Activated CD8-positive, alpha-beta memory T cell treated with anti-CD3 and anti-CD28 coated beads, Interleukin-2, amount 50 U/mL, for 24 hours (primary cell): ENCODE results near the gene AGO4.
"Not testable (repeated sequence)": the region's sequence is repeated elsewhere in the genome, so short reads cannot be mapped to it uniquely, and the experiment has no call there.

ENCODE experiments used
- DNase-seq: peaks from one replicate; pipeline ENCODE4 v3.0.0-alpha.2; 2020; ENCODE audit errors: extremely low read depth

Gene AGO4

DNA sequence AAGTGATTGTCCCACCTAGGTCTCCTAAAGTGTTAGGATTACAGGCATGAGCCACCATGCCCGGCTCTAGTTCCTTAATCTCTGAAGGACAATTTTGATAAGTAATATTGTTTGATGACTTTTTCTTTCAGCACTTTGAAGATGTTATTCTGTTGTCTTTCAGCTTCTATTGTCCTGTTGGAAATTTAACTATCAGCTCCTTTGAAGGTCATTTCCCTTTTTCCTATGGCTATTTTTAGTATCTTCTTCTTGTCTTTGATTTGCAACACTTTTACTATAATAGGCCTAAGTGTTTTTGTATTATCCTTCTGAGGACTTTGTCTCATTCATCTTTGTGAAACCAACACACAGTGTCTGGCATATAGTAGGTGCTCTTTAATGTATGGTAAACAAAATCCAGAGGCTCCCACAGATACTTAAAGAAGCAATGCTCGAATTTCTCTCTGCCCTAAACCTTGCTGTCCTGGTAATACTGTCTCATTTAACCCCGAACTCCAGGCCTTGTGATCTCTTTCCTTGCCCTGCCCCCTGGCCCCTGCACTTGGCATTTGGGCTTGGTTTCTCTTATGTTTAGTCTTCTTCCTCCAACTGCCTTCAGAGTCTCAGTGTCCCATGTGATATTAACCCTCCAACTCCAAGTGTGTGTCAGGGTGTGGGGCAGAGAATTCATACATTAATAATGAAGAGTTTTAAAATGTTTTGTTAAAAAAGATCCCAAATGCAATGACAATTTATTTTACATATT is 56.2 kb downstream of the AGO4 start:
- DNase-seq, result no peak

DNA sequence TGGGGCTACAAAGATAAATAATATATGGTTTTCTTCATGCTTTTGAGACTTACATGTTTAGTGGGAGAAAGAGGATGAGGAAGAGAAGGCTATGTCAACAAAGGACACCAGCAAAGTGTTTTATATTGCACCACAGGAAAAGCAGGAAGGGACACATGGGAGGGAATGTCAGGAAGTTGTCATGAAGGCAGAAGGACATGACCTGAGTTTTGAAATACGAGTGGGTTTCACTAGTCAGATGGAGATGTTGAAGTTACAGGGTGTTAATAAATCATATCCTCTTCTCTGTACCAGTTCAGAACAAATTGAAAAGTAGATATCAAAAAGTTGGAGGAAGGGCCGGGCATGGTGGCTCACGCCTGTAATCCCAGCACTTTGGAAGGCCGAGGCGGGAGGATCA is 57.0 kb downstream of the AGO4 start:
- DNase-seq, result no peak

- DNase-seq, result no peak
These were observed 59.2 kb downstream of the AGO4 start for GRCh38 chr1:35866991-35867390.

DNA sequence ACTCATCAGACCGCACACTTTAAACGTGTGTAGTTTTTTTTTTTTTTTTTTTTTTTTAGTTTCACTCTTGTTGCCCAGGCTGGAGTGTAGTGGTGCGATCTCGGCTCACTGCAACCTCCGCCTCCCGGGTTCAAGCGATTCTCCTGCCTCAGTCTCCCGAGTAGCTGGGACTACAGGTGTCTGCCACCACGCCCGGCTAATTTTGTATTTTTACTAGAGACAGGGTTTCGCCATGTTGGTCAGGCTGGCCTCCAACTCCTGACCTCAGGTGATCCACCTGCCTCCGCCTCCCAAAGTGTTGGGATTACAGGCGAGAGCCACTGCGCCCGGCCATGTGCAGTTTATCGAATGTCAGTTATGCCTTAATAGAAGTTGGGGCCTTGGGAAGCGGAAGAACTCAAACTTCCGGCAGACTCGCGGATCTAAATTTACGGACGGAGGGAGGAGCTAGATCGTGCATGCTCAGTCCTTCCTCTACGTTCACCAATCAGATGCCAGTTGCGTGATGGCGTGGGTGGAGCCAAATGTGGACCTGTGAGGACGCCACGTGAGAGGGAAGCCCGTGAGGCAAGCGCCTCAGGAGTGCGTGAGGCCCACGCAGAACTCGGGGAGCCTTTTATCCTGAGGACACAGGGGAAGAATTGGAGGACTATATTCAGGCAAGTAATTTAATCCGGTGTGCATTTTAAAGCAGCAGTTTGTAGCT is 61.6 kb downstream of the AGO4 start:
- DNase-seq, result not testable (repeated sequence)

DNA sequence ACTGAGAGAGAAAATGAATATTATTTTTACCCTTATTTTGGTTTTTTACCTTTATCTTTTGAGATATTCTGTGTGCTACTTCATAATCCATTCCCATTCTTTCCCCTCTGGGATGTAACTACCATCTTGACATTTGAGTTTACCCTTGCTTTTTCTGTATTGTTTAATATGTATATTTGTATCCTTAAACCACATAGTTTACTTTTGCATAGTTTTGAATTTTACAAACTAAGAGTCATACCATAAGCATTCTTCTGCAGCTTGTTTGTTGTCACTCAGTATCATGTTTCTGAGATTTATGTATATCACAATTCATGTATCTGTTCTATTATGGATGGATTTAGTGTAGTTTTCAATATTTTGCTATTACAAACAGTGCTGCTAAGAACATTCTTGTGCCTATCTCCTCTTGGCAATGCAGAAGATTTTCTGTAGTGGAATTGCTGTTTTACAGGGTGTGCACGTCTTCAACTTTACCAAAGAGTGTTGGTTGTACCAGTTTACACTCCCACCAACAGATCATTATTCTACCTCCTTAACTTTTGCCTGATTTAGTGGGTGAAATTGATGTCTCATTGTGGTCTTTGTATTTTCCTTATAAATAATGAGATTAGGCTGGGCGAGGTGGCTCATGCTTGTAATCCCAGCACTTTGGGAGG is 63.0 kb downstream of the AGO4 start:
- DNase-seq, result no peak

- DNase-seq, result no peak
These were observed 65.5 kb downstream of the AGO4 start for GRCh38 chr1:35873243-35873750.

DNA sequence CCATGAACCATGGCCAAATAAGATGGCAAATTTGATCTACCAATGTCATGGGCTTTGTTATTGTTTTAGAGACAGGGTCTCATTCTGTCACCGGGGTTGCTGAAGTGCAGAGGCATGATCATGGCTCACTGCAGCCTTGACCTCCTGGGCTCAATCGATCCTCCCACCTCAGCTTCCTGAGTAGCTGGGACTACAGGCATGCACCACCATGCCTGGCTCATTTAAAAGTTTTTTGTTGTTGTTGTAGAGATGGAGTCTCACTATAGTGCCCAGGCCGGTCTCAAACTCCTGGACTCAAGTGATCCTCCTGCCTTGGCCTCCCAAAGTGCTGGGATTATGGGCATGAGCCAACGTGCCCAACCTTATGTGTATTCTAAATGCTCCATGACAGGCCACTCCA is 66.3 kb downstream of the AGO4 start:
- not testable (repeated sequence) for DNase-seq

- DNase-seq, result no peak
These were observed 69.2 kb downstream of the AGO4 start for GRCh38 chr1:35876988-35877387.

DNA sequence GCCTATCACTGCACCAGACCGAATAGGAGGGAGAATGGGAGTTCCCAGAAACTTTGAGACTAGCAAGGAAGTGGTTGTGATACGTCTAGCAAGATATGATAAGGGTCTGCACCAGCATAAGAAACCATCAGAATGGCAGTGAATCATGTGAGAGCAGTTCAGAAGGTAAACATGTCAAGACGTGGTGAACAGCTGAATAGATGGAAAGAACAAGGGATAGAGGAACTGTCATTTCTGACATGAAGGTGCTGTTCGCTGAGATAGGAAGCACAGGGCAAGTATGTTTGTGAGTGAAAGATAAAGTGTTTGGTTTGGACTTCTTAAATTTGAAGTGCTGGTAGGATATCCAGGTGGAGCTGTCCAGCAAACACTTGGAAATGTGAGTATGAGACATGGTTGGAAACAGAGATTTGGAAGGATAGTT is 74.0 kb downstream of the AGO4 start:
- no peak for DNase-seq

DNA sequence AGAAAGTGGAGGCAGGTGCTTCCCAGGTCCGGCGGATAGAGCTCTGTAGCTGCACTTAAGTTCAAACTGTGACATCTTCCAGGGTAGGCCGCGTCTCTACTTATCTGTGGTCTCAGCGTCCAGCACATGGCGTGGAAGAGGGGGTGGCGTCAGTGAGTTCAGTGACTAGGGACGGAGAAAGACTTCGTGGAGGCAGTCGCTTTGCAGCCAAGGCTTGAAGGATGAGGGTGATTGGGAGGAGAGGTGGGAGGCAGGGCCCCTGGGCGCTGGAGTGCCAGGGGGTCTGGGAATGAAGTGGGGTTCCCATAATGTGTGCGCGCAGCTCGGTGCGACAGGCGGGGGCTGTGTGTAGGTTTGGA is 74.7 kb downstream of the AGO4 start:
- no peak for DNase-seq

DNA sequence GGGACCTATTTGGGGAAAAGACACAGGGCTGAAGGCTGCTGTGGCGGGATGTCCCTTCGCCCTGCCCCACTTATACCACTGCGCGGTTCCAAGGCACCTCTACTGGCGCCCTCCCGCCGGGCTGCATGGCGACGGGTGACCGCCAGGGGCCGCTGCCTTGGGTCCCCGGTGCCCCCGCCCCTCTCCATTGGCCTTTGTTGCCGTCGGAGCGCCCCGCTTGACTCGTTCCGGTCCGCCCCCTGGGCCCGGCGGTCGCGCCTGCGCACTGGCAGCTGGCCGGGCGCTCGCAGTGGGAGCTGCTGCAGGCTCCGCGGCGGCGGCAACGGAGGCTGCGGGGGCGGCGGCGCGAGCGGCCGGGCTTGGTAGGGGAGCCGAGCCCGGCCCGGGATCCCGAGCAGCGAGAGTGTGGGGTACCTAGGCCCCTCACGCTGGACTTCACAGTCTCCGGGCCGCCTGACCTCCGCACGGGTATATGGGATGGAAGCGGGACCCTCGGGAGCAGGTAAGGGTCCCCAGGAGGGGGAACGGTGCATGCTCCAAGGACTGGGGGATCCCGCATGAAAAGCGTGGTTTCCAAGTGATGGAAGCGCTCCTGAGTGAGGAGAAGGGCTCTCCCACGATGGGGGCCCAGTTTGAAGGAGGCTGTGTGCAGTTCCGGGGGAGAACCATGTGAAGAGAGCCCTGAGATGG is 75.3 kb downstream of the AGO4 start, which contains the start of gene AGO1:
Gene AGO1 (plus strand): TSS at position 265 of the 690 bp plus-strand sequence. CDS start 213 bp downstream, at position 478.
- DNase-seq, result peak; percentile 87

DNA sequence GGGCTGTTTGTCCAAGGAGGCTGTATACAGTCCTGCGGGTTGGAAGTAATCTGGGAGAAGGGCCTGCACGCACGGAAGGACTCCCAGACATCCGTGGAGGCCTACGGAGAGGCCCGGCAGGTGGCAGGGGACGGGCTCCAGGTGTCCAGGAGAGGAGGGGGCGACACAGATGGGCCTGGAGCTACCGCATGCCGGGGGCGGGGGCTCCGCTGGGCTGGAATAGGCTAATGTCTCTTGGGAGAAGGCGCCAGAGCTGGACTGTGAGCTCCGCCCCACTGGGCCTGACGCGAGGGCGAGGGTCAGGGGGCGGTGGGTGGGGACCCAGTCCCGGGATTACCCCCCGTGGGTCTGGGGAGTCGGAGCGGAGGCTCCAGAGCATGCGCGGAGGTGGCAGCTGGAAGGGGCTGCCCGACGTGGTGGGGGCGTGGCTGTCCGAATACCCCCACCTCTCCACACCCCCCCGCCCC is 75.9 kb downstream of the AGO4 start:
- DNase-seq, result peak; percentile 10

DNA sequence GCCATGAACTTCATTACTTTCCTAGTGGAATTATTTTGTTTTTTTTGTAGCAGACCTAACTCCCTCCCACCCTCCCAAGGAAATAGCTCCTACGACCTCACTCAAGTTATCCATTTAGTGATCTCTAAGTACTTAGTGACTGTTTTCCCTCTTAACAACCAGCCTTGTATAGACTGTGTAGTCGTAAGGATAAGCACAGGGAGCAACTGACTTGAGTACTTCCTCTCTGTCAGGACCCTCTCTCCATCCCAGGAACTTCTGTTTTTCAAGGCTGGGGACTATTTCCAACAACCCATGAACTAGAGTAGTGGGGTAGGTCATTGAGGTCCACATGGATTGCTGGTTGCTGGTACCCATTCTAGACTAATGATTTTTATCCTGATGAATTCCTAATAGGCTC is 77.1 kb downstream of the AGO4 start:
- no peak for DNase-seq

GRCh38 chr1:35885961-35886558 is 78.2 kb downstream of the AGO4 start:
- no peak for DNase-seq

- DNase-seq, result no peak
These were observed 79.0 kb downstream of the AGO4 start for GRCh38 chr1:35886577-35887431.

DNA sequence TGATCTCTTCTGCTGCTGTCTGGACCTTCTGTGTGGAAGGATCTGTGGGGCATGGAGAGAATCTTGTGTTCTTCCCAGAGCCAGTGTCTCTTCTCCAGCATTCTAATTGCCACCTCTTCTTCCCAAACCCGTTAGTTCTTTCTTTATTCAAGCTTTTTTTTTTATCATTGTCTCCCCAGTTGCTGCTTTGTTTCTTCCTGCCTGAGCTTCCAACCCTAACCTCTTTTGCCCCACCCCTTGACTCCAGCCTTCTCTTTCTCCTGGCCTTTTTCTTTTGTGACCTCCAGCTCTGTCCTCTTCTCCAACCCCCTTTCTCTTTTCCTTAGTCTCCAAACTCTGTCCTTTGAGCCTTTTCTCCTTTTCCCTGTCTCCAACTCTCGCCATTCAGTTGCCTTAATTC is 79.7 kb downstream of the AGO4 start:
- DNase-seq, result no peak

- DNase-seq, result no peak
These were observed 80.4 kb downstream of the AGO4 start for GRCh38 chr1:35888255-35888654.

DNA sequence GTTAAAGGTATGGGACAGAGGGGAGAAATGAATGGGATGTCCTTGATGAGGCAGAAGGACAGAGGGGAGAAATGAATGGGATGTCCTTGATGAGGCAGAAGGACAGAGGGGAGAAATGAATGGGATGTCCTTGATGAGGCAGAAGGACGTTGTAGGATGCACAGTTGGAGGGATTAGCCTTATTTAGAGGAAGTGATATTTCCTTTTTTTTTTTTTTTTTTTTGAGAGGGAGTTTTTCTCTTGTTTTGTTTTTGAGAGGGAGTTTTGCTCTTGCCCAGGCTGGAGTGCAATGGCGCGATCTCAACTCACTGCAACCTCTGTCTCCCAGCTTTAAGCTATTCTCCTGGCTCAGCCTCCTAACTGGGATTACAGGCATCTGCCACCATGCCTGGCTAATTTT is 81.2 kb downstream of the AGO4 start:
- not testable (repeated sequence) for DNase-seq

GRCh38 chr1:35893051-35893879 is 85.4 kb downstream of the AGO4 start:
- DNase-seq, result no peak

GRCh38 chr1:35894183-35894582 is 86.4 kb downstream of the AGO4 start:
- DNase-seq, result no peak
